Lung (tissue), 12 donors: ENCODE measurements around the gene MAN2A2. TPM values are rescaled to one million over a fixed set of nuclear protein-coding genes. Genes with fewer than 3 reads are reported as not detected.

Source experiments
- ATAC-seq: fragments of 200-7000 bp; cut with Tn5 transposase; one replicate; pipeline ENCODE4 v1.9.1; 2020; ENCODE audit warnings: moderate number of reproducible peaks; ENCODE audit not compliant: insufficient read depth, low FRiP score
- DNase-seq, 3 donors: peaks; one replicate each; pipeline ENCODE4 v3.0.0-alpha.2; 2013 to 2017
- H3K27ac ChIP-seq, 2 donors: one replicate each; pipeline ENCODE4 v1.5.1; 2013; ENCODE audit warnings: mild to moderate bottlenecking in 2 of 2, moderate library complexity in 2 of 2, control low read depth in 1 of 2, inconsistent platforms in 1 of 2, low read depth in 1 of 2, low read length in 1 of 2
- H3K27me3 ChIP-seq, 3 donors: one replicate each; pipeline ENCODE4 v1.5.1; 2013; ENCODE audit warnings: low read length in 2 of 3; ENCODE audit not compliant: control insufficient read depth in 3 of 3, insufficient read depth in 3 of 3
- H3K36me3 ChIP-seq, 4 donors: one replicate each; pipeline ENCODE4 v1.5.1; 2013; ENCODE audit warnings: low read length in 4 of 4, mild to moderate bottlenecking in 1 of 4, moderate library complexity in 1 of 4; ENCODE audit not compliant: control insufficient read depth in 4 of 4, insufficient read depth in 4 of 4
- H3K4me1 ChIP-seq, 5 donors: one replicate each; pipeline ENCODE4 v1.5.1; 2013; ENCODE audit warnings: low read length in 5 of 5, mild to moderate bottlenecking in 2 of 5, moderate library complexity in 1 of 5; ENCODE audit not compliant: control insufficient read depth in 5 of 5, insufficient read depth in 5 of 5
- H3K4me3 ChIP-seq: one replicate; pipeline ENCODE4 v1.5.1; 2013; ENCODE audit warnings: mild to moderate bottlenecking, control low read depth, moderate library complexity
- H3K9ac ChIP-seq, 2 donors: one replicate each; pipeline ENCODE4 v1.5.1; 2013; ENCODE audit warnings: low read length in 2 of 2, control low read depth in 1 of 2; ENCODE audit not compliant: insufficient read depth in 1 of 2
- H3K9me3 ChIP-seq, 4 donors: one replicate each; pipeline ENCODE4 v1.5.1; 2013; ENCODE audit warnings: low read length in 3 of 4, mild to moderate bottlenecking in 1 of 4, moderate library complexity in 1 of 4; ENCODE audit not compliant: control insufficient read depth in 4 of 4, insufficient read depth in 3 of 4
- CTCF ChIP-seq: IDR thresholded peaks from 2 replicates; pipeline ENCODE4 v1.5.1; 2012; ENCODE audit warnings: mild to moderate bottlenecking; ENCODE audit errors: control extremely low read depth, extremely low read depth
- WGBS, 2 donors: extraction: QIAGEN DNeasy Blood & Tissue Kit; methylation state at CpG; one replicate each; pipeline ENCODE4 v1.1.7; 2013; 5-methylcytosine and 5-hydroxymethylcytosine counted together
- polyA plus RNA-seq, 2 donors: library from polyadenylated mRNA; stranded (reverse); fragments of 200-250 nt; gene quantifications; one replicate each; pipeline ENCODE4 v1.2.1, GENCODE V29; 2013
- total RNA-seq, 2 donors: library from RNA; depleted of rRNA in 1 of 2; stranded (reverse); fragments of >200 nt in 1 of 2; gene quantifications; one replicate each; pipeline ENCODE4 v1.2.1, GENCODE V29; 2014 to 2021
- donor health status: control.
- donor health status: control.
- donor health status: Bipolar disorder and iron deficiency.
- donor health status: healthy.
- donor health status: DM: yes; HTN: yes; CAD: no.

The MAN2A2 gene
- total and polyA plus RNA-seq, 4 donors, result 34.1 to 82.9 (median 60.1) TPM

- Histone ChIP-seq H3K9ac (peak overlapping the region; percentile 56 to 76), H3K4me3 (peak overlapping the region; percentile 81), H3K27ac (peak overlapping the region; percentile 97 to 99), H3K9me3 (no peaks in the 10 kb centered on the region), H3K36me3 (peaks cover 3 to 16% (median 4%) of the 10 kb centered on the region in 4 donors), H3K27me3 (no peaks in the 10 kb centered on the region), H3K4me1 (peaks cover 0 to 46% (median 27%) of the 10 kb centered on the region in 5 donors)
- TF ChIP-seq CTCF, result no peak
- peak in 1 of 3 donors; percentile 17 for DNase-seq
- ATAC-seq, result no peak
- 1% methylated on average over 23 to 77 of the region's 77 CpGs for WGBS, 2 donors
Observed at GRCh38 chr15:90871716-90872485, 31.2 kb upstream of the MAN2A2 start.

GRCh38 chr15:90872486-90873184 is 30.5 kb upstream of the MAN2A2 start:
- 17 to 39% methylated on average over 12 of the region's 12 CpGs for WGBS, 2 donors
- Histone ChIP-seq H3K36me3 (peaks cover 5 to 24% (median 9%) of the 10 kb centered on the region in 4 donors), H3K9me3 (no peaks in the 10 kb centered on the region), H3K27me3 (no peaks in the 10 kb centered on the region), H3K4me1 (peaks cover 0 to 46% (median 27%) of the 10 kb centered on the region in 5 donors), H3K27ac (peak overlapping the region; percentile 97 to 99), H3K4me3 (peak overlapping the region; percentile 81), H3K9ac (peak overlapping the region; percentile 56 to 76)
- DNase-seq (peak; percentile 10 to 38 (median 23)), ATAC-seq (no peak)
- TF ChIP-seq CTCF, result no peak

GRCh38 chr15:90873488-90873997 is 29.6 kb upstream of the MAN2A2 start:
- 63% methylated on average over 6 of the region's 6 CpGs for WGBS, 2 donors
- TF ChIP-seq CTCF, result no peak
- Histone ChIP-seq H3K9me3 (no peaks in the 10 kb centered on the region), H3K4me3 (no peak overlapping the region), H3K27ac (peak overlapping the region in 1 of 2 donors; percentile 43), H3K36me3 (peaks cover 10 to 32% (median 14%) of the 10 kb centered on the region in 4 donors), H3K27me3 (no peaks in the 10 kb centered on the region), H3K9ac (no peak overlapping the region), H3K4me1 (peaks cover 0 to 46% (median 22%) of the 10 kb centered on the region in 5 donors)
- ATAC-seq, result no peak
- DNase-seq, result no peak
